SK-N-SH (cell line): Measurements from ENCODE around the gene SELENOS. TPM values are rescaled to one million over a fixed set of nuclear protein-coding genes. Genes with fewer than 3 reads are reported as not detected.

Source experiments
- CTCF ChIA-PET: fragments of 300-600, 350-600 bp; formaldehyde crosslinking; extraction: SDS; loops from one replicate; lab custom pipeline; 2021; lab: Yijun Ruan, JAX
- POLR2A ChIA-PET: fragments of 350-600 bp; sonication (Branson Sonifier 250); formaldehyde crosslinking; extraction: SDS; loops from one replicate; lab custom pipeline; 2020; ENCODE audit warnings: antibody characterized with exemption, inconsistent platforms; lab: Yijun Ruan, JAX
- DNase-seq: peaks from one replicate; pipeline ENCODE4 v3.0.0; 2012
- H2AFZ ChIP-seq: fragments of 200-600 bp; sonication (generic); 2 replicates; pipeline ENCODE4 v1.8.1; 2016; ENCODE audit warnings: antibody characterized with exemption, mild to moderate bottlenecking, low read depth
- H3F3A ChIP-seq: fragments of 200-600 bp; sonication (generic); replicated peaks from 2 replicates; pipeline ENCODE3; 2016; ENCODE audit warnings: antibody characterized with exemption, mild to moderate bottlenecking; ENCODE audit not compliant: insufficient read depth
- H3K27ac ChIP-seq, 2 experiments: fragments of 200-500 bp in 1 of 2; fragments of 200-600 bp in 1 of 2; sonication (Bioruptor generic) in 1 of 2; sonication (generic), shearing (Covaris generic) in 1 of 2; 2 replicates each; pipeline versions ENCODE4 v1.5.1 to v1.6.1; 2014 to 2016; ENCODE audit warnings: low read depth in 2 of 2, inconsistent platforms in 1 of 2, low read length in 1 of 2, mild to moderate bottlenecking in 1 of 2, mixed read lengths in 1 of 2
- H3K27me3 ChIP-seq: fragments of 200-600 bp; sonication (generic), shearing (Covaris generic); 2 replicates; pipeline ENCODE4 v1.6.1; 2016; ENCODE audit warnings: mixed run types; ENCODE audit not compliant: insufficient read depth
- H3K36me3 ChIP-seq, 2 experiments: fragments of 200-500 bp in 1 of 2; fragments of 200-600 bp in 1 of 2; sonication (Bioruptor generic) in 1 of 2; sonication (generic) in 1 of 2; replicated peaks in 1 of 2; 2 replicates each; pipeline versions ENCODE3 to v1.5.1; 2014 to 2016; ENCODE audit warnings: low read length in 1 of 2, mild to moderate bottlenecking in 1 of 2; ENCODE audit not compliant: insufficient read depth in 2 of 2, control insufficient read depth in 1 of 2
- H3K4me1 ChIP-seq, 2 experiments: fragments of 200-500 bp in 1 of 2; fragments of 200-600 bp in 1 of 2; sonication (Bioruptor generic) in 1 of 2; sonication (generic), shearing (Covaris generic) in 1 of 2; 2 replicates each; pipeline versions ENCODE4 v1.5.1 to v1.6.1; 2014 to 2016; ENCODE audit warnings: low read depth in 1 of 2, low read length in 1 of 2, mixed run types in 1 of 2; ENCODE audit not compliant: insufficient read depth in 2 of 2, control insufficient read depth in 1 of 2
- H3K4me2 ChIP-seq: fragments of 200-600 bp; sonication (generic), shearing (Covaris generic); 2 replicates; pipeline ENCODE4 v1.6.1; 2017; ENCODE audit warnings: mixed run types
- H3K4me3 ChIP-seq, 2 experiments: fragments of 200-500 bp in 1 of 2; fragments of 200-600 bp in 1 of 2; sonication (Bioruptor generic) in 1 of 2; sonication (generic), shearing (Covaris generic) in 1 of 2; 2 replicates each; pipeline versions ENCODE4 v1.5.1 to v1.8.1; 2014 to 2016; ENCODE audit warnings: low read depth in 2 of 2, inconsistent platforms in 1 of 2, low read length in 1 of 2, mild to moderate bottlenecking in 1 of 2, mixed read lengths in 1 of 2, moderate library complexity in 1 of 2
- H3K79me2 ChIP-seq: fragments of 200-600 bp; sonication (generic); 2 replicates; pipeline ENCODE4 v1.8.1; 2017; ENCODE audit warnings: mild to moderate bottlenecking; ENCODE audit not compliant: insufficient read depth
- H3K9ac ChIP-seq: fragments of 200-600 bp; sonication (generic); 2 replicates; pipeline ENCODE4 v1.6.1; 2017; ENCODE audit warnings: mixed run types
- H3K9me2 ChIP-seq: fragments of 200-600 bp; sonication (generic); 2 replicates; pipeline ENCODE4 v1.6.1; 2017; ENCODE audit warnings: mixed run types
- H3K9me3 ChIP-seq: fragments of 200-600 bp; sonication (generic); 2 replicates; pipeline ENCODE4 v1.6.1; 2017; ENCODE audit warnings: mixed run types, mild to moderate bottlenecking, moderate library complexity
- H4K20me1 ChIP-seq: fragments of 200-600 bp; sonication (generic); 2 replicates; pipeline ENCODE4 v1.6.1; 2017; ENCODE audit warnings: mild to moderate bottlenecking, mixed run types; ENCODE audit not compliant: insufficient read depth
- EZH2phosphoT487 ChIP-seq: fragments of 200-600 bp; sonication (generic); IDR thresholded peaks from 2 replicates; pipeline ENCODE4 v1.6.1; 2017; ENCODE audit warnings: low read depth, mixed run types, mild to moderate bottlenecking, antibody characterized with exemption, moderate library complexity, borderline replicate concordance
- FOSL2 ChIP-seq: IDR thresholded peaks from 2 replicates; pipeline ENCODE4 v1.4.0; 2012; ENCODE audit warnings: low read depth, mild to moderate bottlenecking, moderate library complexity, borderline replicate concordance
- JUND ChIP-seq: IDR thresholded peaks from 2 replicates; pipeline ENCODE4 v1.4.0; 2012
- MXI1 ChIP-seq: IDR thresholded peaks from 2 replicates; pipeline ENCODE4 v1.6.1; 2012; ENCODE audit warnings: mild to moderate bottlenecking, low read depth, low read length, improper control_type of control experiment
- NFIC ChIP-seq: IDR thresholded peaks from 2 replicates; pipeline ENCODE4 v1.4.0; 2012; ENCODE audit warnings: borderline replicate concordance
- NRF1 ChIP-seq: IDR thresholded peaks from 2 replicates; pipeline ENCODE4 v1.6.1; 2012; ENCODE audit warnings: low read depth, mild to moderate bottlenecking, low read length
- POLR2AphosphoS5 ChIP-seq: IDR thresholded peaks from 2 replicates; pipeline ENCODE4 v1.6.1; 2012; ENCODE audit warnings: low read depth, low read length
- RCOR1 ChIP-seq: fragments of 150-350 bp; IDR thresholded peaks from 2 replicates; pipeline ENCODE4 v1.6.1; 2017; ENCODE audit warnings: antibody characterized with exemption, low read length
- RFX5 ChIP-seq: IDR thresholded peaks from 2 replicates; pipeline ENCODE4 v1.6.1; 2012; ENCODE audit warnings: mild to moderate bottlenecking, improper control_type of control experiment, low read length
- SMC3 ChIP-seq: IDR thresholded peaks from 2 replicates; pipeline ENCODE4 v1.6.1; 2012; ENCODE audit warnings: low read depth, low read length, improper control_type of control experiment
- TEAD4 ChIP-seq: IDR thresholded peaks from 2 replicates; pipeline ENCODE4 v1.4.0; 2012; ENCODE audit warnings: mild to moderate bottlenecking, borderline replicate concordance; ENCODE audit not compliant: insufficient read depth
- YY1 ChIP-seq: IDR thresholded peaks from 2 replicates; pipeline ENCODE4 v1.4.0; 2012; ENCODE audit warnings: low read depth, mild to moderate bottlenecking
- WGBS: methylation state at CpG from one replicate; pipeline ENCODE4 v1.1.6; 2017; ENCODE audit warnings: low lambda C conversion rate; 5-methylcytosine and 5-hydroxymethylcytosine counted together
- polyA plus RNA-seq, 3 experiments: library from polyadenylated mRNA; depleted of rRNA; stranded (reverse); fragments of >200 nt; gene quantifications; 2 replicates each; pipeline ENCODE4 v1.2.3, GENCODE V29; 2012
- TF ChIP-seq, protein P1 (sequence below): IDR thresholded peaks from 2 replicates; pipeline ENCODE4 v1.4.0; 2012; ENCODE audit warnings: low read depth, borderline replicate concordance
- TF ChIP-seq, protein P2 (sequence below): fragments of 200-600 bp; sonication (generic); IDR thresholded peaks from 2 replicates; pipeline ENCODE4 v1.6.1; 2017; ENCODE audit warnings: antibody characterized with exemption, mild to moderate bottlenecking, moderate library complexity
- TF ChIP-seq, protein P3 (sequence below): IDR thresholded peaks from 2 replicates; pipeline ENCODE4 v1.6.1; 2012; ENCODE audit warnings: mild to moderate bottlenecking, low read depth, low read length, moderate library complexity

Gene SELENOS
- polyA plus RNA-seq, 1 of the 3 experiments (the other 2 are of a cell fraction) = 101 TPM

DNA sequence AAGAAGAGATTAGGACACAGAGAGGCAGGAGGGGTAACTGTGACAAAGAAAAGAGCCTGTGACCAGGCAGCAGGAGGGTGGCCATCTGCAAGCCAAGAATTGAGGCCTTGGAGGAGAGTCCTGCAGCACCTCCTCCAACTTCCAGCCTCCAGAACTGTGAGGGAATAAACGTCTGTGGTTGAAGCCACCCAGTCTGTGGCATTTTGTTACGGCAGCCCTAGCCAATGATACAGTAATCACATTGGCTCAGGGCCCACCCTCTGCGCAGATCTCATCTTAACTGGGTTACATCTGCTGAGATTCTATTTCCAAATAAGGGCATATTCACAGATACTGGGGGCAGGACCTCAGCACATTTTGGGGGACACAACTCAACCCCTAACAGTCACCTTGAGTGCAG, 11.3 kb downstream of the SELENOS start:
- Histone ChIP-seq H2AFZ (no peak overlapping the region), H3K4me1 (peaks cover 0 to 5% of the 10 kb centered on the region in 2 experiments; a peak in 1 of 4 replicates), H3K27ac (no peak overlapping the region), H4K20me1 (no peaks in the 10 kb centered on the region), H3K9ac (no peak overlapping the region), H3K4me2 (no peak overlapping the region), H3K79me2 (no peaks in the 10 kb centered on the region), H3K9me3 (no peaks in the 10 kb centered on the region), H3K4me3 (no peak overlapping the region), H3F3A (peaks cover 8% of the 10 kb centered on the region), H3K36me3 (peaks cover 11 to 12% of the 10 kb centered on the region in 2 experiments), H3K27me3 (no peaks in the 10 kb centered on the region), H3K9me2 (no peaks in the 10 kb centered on the region)
- CTCF ChIA-PET = interaction anchor here (0.8 to 2.3 kb wide), 6 partner anchors 8 to 258 kb away, joined by 3 to 17 read pairs (median 3); no protein-coding TSS in a partner anchor
- TF ChIP-seq, protein P1, sequence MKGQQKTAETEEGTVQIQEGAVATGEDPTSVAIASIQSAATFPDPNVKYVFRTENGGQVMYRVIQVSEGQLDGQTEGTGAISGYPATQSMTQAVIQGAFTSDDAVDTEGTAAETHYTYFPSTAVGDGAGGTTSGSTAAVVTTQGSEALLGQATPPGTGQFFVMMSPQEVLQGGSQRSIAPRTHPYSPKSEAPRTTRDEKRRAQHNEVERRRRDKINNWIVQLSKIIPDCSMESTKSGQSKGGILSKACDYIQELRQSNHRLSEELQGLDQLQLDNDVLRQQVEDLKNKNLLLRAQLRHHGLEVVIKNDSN = no peak
- 0 out of 2 replicates have a peak, but pooled peaks have one; percentile 6 for TF ChIP-seq NFIC
- no peak for TF ChIP-seq RFX5
- WGBS = 46% methylated on average over 2 of the region's 3 CpGs
- POLR2A ChIA-PET = no interaction called here
- DNase-seq = no peak

DNA sequence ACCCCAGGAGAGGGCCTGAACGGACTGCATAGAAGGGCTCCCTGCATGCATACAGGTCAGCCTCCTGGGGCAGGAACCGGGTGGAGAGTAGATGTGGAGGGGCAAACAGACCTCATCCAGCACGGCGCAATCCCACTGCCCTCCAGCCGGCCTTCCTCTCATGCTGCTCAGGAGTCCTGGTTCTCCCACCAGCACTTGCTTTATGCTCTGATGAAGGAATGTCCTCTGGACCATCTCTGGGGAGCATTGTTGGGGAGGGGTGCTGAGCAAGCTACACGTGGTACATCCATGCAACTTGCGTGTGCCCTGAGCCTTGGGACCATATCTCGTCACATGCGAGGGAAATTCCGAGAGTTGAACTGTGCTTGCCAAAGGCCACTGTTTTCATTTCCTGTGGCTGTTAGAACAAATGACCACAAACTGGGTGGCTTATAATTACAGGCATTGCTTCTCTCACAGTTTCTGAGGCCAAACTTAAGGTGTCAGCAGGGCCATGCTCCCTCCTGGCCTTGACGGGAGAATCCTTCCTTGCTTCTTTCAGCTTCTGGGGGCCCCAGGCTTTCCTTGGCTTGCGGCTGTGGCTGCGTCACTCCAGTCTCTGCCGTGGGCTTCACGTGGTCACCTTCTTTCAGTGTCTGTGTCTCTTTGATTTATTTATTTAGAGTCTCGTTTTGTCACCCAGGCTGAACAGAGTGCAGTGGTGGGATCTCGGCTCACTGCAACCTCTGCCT, 12.2 kb downstream of the SELENOS start:
- POLR2A ChIA-PET = no interaction called here
- H3K27ac ChIP-seq = no peak overlapping the region
- no peak for TF ChIP-seq YY1
- DNase-seq = no peak
- H3K79me2 ChIP-seq = no peaks in the 10 kb centered on the region
- H3K4me2 ChIP-seq = no peak overlapping the region
- peaks cover 2 to 4% of the 10 kb centered on the region in 2 experiments for H3K36me3 ChIP-seq
- peaks cover 0 to 5% of the 10 kb centered on the region in 2 experiments; a peak in 1 of 4 replicates for H3K4me1 ChIP-seq
- no peaks in the 10 kb centered on the region for H4K20me1 ChIP-seq
- H3K27me3 ChIP-seq = no peaks in the 10 kb centered on the region
- CTCF ChIA-PET = interaction anchor here (1.1 to 1.4 kb wide), 2 partner anchors 251 kb away, joined by 3 read pairs; no protein-coding TSS in a partner anchor
- no peaks in the 10 kb centered on the region for H3K9me3 ChIP-seq
- no peak overlapping the region for H3K9ac ChIP-seq
- H3K4me3 ChIP-seq = no peak overlapping the region
- no peaks in the 10 kb centered on the region for H3K9me2 ChIP-seq
- WGBS = 91% methylated on average over 17 of the region's 17 CpGs
- H2AFZ ChIP-seq = no peak overlapping the region
- peaks cover 8% of the 10 kb centered on the region for H3F3A ChIP-seq

DNA sequence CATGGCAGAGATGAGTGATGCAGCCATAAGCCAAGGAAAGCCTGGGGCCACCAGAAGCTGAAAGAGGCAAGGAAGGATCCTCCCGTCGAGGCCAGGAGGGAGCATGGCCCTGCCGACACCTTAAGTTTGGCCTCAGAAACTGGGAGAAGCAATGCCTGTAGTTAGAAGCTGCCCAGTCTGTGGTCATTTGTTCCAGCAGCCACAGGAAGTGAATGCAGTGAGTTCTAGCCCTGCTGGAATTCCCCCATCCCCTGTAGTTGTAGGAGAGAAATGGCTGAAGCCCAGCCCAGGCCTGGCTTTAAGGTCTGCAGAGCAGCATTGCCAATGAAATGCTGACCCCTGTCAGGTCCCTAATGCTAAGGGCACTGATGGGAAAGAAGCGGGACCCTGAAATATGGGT, 13.3 kb downstream of the SELENOS start:
- H3F3A ChIP-seq = peaks cover 5% of the 10 kb centered on the region
- H3K9ac ChIP-seq = no peak overlapping the region
- H3K4me1 ChIP-seq = peaks cover 0 to 5% of the 10 kb centered on the region in 2 experiments; a peak in 1 of 4 replicates
- no peak overlapping the region for H3K27ac ChIP-seq
- WGBS = 80% methylated on average over 3 of the region's 4 CpGs
- no peaks in the 10 kb centered on the region for H4K20me1 ChIP-seq
- no peak overlapping the region for H2AFZ ChIP-seq
- no peaks in the 10 kb centered on the region for H3K9me3 ChIP-seq
- DNase-seq = no peak
- CTCF ChIA-PET = interaction anchor here (1.4 to 5.1 kb wide), 3 partner anchors 143 to 256 kb away, joined by 3 to 26 read pairs (median 3); no protein-coding TSS in a partner anchor
- H3K4me2 ChIP-seq = no peak overlapping the region
- POLR2A ChIA-PET = no interaction called here
- no peaks in the 10 kb centered on the region for H3K79me2 ChIP-seq
- no peaks in the 10 kb centered on the region for H3K27me3 ChIP-seq
- H3K4me3 ChIP-seq = no peak overlapping the region
- no peaks in the 10 kb centered on the region for H3K9me2 ChIP-seq
- no peaks in the 10 kb centered on the region for H3K36me3 ChIP-seq
- TF ChIP-seq SMC3 (no peak), NFIC (no peak), NRF1 (no peak), MXI1 (no peak), TEAD4 (no peak), POLR2AphosphoS5 (no peak), EZH2phosphoT487 (no peak), YY1 (no peak), JUND (no peak), RCOR1 (no peak), RFX5 (no peak), FOSL2 (no peak)
- TF ChIP-seq, protein P2, sequence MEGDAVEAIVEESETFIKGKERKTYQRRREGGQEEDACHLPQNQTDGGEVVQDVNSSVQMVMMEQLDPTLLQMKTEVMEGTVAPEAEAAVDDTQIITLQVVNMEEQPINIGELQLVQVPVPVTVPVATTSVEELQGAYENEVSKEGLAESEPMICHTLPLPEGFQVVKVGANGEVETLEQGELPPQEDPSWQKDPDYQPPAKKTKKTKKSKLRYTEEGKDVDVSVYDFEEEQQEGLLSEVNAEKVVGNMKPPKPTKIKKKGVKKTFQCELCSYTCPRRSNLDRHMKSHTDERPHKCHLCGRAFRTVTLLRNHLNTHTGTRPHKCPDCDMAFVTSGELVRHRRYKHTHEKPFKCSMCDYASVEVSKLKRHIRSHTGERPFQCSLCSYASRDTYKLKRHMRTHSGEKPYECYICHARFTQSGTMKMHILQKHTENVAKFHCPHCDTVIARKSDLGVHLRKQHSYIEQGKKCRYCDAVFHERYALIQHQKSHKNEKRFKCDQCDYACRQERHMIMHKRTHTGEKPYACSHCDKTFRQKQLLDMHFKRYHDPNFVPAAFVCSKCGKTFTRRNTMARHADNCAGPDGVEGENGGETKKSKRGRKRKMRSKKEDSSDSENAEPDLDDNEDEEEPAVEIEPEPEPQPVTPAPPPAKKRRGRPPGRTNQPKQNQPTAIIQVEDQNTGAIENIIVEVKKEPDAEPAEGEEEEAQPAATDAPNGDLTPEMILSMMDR = no peak
- TF ChIP-seq, protein P3, sequence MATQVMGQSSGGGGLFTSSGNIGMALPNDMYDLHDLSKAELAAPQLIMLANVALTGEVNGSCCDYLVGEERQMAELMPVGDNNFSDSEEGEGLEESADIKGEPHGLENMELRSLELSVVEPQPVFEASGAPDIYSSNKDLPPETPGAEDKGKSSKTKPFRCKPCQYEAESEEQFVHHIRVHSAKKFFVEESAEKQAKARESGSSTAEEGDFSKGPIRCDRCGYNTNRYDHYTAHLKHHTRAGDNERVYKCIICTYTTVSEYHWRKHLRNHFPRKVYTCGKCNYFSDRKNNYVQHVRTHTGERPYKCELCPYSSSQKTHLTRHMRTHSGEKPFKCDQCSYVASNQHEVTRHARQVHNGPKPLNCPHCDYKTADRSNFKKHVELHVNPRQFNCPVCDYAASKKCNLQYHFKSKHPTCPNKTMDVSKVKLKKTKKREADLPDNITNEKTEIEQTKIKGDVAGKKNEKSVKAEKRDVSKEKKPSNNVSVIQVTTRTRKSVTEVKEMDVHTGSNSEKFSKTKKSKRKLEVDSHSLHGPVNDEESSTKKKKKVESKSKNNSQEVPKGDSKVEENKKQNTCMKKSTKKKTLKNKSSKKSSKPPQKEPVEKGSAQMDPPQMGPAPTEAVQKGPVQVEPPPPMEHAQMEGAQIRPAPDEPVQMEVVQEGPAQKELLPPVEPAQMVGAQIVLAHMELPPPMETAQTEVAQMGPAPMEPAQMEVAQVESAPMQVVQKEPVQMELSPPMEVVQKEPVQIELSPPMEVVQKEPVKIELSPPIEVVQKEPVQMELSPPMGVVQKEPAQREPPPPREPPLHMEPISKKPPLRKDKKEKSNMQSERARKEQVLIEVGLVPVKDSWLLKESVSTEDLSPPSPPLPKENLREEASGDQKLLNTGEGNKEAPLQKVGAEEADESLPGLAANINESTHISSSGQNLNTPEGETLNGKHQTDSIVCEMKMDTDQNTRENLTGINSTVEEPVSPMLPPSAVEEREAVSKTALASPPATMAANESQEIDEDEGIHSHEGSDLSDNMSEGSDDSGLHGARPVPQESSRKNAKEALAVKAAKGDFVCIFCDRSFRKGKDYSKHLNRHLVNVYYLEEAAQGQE = no peak
